Stimulated activated CD4-positive, alpha-beta T cell treated with anti-CD3 and anti-CD28 coated beads, TNF-alpha, amount 100 ng/mL, for 48 hours (primary cell): Measurements from ENCODE around the gene MYOG.

Experiments
- DNase-seq, 3 donors: peaks; one replicate each; pipeline ENCODE4 v3.0.0-alpha.2; 2020; ENCODE audit warnings: low read depth in 3 of 3

MYOG gene

DNA sequence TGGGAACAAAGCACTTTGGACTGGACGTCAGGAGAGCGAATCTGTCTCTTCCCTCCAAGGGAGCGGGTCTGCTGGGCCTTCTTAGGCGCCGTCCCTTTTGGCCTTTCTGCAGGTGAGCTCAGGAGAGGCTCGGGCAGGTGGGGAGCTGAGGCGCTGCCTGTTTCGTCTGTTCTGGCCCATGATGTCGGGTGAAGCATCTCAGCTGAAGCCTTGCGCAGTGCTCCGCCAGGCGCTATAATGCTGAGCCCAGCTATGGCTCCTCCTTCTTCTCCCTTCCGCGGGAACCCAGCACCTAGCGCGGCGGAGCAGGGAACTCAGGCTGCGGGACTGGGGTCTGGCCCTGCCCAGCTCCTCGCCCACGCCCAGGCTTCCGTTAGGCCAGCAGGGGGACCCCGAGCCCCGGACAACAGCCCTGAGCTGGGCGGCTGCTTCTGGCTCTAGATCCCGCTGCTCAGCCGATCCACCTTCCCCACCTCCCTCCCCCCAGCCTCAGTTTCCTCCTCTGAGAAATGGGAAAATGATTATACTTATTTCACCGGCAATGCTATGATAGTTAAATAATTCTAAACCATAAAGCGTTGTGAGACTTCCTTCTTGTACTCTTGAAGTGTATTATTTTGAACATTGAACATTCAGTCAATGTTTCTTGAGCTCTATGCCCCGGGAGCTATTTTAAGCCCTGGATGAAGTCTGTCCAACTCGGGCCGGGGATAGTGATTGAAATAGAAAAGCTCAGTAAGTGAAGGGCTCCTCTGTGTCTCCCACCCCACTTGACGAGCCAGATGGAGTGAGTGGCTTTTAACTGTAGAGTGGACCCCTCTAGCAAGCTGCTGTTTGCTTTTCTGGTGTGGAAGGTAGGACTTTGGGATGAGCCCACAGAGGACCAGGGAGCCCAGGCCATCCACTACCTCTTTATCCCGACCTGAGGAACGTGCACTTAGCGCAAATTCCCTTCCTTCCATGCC lies 32.1 kb upstream of the MYOG start:
- peak in 2 of 3 donors; percentile 9 to 28 for DNase-seq

DNA sequence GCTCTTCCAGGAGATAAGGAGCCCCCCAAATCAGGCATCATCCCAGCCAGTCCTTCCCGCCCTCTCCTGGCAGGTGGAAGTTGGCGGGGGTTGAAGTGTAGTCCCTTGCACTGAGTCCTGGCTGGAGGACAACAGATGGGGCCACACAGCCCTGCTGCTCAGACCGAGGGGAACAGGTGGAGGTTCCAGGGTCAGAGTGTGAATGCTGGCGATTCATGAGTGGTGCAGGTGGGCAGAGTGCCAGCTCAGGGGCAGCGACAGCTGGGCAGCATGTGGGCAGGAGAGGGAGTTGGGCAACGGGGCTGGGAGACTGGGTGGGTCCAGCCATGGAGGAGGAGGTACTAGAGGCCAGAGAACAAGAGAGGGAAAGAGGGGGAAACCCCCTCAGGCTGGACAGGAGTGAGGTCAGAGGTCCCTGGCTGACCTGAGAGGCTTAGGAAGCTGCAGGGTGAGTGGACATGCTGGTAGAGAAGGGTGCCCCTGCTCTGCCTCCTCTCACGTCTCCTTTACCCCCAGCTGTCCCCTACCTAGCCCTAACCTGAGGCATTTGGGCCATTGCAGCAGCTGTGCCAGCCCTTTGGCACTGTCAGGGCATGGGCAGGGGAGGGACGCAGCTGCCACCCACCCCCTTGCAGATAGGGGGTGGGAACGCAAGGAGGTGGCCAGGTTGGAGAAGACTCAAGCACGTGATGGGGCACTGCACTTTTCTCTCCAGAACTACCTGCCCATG lies 30.4 kb upstream of the MYOG start:
- DNase-seq: no peak

DNA sequence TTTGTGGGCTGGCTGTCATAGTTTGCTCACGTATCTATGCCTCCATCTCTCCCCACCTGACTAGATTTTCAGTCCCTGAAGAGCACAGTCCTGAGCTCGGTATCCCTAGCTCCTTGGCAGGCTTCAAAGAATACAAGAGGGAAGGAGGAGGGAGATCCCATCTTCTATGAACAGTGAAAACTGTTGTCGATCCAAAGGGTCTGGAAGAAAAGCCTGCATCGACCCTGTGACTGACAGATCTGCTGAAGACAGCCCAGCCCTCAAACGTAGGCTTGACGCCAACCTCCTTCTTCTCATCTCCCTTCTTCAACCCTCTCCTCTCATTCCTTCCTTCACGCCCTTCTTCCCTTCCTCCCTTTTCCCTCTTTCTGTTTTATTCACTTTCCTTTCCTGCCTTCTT lies 28.4 kb upstream of the MYOG start:
- DNase-seq: no peak

DNA sequence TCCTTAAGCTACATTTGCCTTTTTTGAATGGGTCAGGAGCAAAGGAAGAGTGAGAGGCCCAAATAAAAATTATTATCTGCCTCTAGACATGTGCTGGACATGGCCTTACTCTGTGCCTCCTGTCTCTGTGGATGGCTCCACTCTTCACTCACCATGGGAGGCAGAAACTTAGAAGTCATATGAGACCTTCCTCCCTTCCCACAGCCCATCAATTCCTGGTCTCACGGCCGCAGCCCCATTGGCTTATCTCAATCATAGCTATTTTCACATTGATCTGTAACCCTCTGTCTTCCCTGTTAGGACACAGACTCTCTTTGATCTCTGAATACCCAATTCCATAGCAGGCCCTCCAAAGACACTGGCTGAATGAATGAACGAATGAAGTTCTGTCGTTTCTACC lies 27.5 kb upstream of the MYOG start:
- DNase-seq: no peak

DNA sequence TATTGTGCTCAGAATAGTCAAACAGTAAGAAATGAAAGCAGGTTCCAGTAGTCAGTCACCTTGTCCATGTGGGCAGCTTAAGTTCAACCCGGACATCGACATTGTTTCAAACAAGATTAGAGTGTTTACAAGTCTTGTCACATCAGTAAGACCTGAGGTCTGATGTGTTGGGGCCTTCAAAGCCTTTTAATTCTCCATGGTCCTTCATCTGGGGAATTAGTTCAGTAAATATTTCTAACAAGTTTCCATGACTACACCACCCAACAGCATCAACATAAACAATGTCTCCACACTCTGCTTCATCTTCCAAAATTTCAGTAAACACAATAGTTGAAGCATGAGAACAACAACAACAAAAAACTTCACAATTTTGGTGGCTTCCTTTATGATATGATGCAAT lies 26.7 kb upstream of the MYOG start:
- DNase-seq: no peak

DNA sequence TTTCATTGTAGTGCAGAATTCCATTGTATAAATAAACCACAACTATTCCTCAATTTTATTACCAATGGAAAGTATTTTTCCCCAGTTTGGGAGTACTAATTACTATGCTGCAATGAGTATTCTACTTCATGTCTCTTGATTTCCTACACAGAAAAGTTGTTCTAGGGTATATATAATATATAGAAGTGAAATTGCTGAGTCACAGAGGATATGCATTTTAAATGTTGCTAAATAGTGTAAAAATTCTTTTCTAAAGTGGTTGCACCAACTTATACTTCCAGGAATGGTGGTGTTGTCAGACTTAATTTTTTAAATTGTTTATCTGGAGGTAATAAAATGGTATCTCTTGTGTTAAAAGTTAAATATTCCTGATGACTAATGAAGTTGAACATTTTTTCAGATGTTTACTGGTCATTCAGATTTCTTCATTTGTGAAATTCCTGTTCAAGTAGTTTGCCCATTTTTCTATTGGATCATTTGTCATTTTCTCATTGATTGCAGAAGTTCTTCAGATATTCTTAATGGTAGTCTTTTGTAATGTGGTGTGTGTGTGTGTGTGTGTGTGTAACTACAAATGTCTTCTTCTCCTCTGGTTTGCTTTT lies 19.1 kb upstream of the MYOG start:
- no peak for DNase-seq

DNA sequence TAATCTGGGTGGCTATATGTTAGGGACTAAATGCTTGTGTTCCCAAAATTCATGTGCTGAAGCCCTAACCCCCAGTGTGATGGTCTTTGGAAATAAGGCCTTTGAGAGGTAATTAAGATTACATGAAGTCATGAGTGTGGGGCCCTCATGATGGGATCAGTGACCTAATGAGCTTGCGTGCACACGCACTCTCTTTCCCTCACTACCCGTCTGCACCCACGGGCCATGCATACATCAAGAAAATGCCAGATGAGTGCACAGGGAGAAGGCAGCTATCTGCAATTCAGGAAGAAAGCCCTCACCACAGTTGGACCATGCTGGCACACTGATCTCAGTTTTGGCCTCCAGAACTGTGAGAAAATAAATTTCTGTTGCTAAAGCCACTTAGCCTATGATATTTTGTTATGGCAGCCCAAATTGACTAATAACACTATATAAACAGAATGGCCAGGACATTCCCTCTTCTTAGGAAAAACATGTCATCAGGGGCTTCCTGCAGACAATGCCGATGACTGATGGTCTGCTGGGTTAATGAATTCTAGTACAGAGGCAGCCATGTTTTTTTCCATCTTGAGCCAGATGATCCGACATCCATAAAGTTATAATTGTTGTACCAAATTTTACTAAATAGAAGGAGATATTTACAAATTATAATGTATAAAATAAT lies 18.1 kb upstream of the MYOG start:
- no peak for DNase-seq

DNA sequence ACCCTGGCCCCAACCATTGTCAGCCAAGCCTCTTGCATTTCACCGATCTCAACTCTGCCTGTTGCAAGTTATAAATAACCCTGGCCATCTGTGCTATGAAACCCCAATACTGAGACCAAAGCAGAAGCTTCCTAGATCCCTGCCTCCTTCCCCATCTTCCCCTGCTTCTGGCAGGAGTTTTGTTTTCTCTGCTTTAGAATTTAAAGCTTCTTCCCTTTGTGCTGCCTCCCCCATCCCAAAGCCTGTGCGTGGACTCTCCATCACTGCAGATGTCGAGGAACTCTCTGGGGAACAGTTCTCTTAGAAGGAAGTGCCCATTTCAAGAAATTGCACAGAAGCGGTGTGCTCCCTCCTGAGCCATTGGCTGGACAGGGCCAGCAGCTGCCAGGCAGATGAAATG lies 17.4 kb upstream of the MYOG start:
- DNase-seq: no peak

DNA sequence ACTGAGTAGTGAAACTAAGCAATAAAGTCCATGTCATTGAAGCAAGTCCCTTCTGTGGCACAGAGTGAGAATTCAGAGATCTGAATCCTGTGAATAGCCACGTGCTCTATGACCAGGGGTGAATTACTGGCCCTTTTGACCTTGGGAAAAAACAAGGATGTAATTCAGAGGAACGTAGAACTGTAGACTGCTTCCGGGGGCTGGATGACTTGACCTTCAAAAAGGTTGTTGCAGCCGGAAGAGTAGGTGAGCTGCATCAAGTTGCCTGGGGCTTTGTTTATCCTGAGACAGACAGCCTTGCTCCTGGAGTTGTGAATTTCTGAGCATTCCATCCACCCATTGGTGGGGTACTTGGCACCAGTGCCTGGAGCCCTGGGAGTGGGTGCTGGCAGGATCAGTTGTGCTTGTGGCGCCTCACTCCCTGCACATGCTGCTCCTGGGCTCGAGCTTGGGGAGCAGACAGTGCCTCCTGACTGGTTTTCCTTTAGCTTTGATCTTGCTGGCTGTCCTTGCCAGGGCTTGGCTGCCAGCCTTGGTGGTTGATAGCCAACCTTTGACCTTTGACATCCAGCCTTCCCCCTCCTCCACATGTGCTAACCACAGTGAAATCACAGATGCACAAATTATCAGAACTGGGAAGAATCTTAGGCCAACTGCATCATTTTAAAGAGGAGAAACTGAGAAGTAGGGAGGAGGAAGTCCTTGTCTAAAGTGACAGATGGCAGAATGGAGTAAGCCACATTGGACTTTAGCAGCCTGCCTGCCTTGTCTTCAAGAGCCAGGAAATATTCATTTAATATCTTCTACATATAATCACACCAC lies 16.2 kb upstream of the MYOG start:
- DNase-seq: no peak

DNA sequence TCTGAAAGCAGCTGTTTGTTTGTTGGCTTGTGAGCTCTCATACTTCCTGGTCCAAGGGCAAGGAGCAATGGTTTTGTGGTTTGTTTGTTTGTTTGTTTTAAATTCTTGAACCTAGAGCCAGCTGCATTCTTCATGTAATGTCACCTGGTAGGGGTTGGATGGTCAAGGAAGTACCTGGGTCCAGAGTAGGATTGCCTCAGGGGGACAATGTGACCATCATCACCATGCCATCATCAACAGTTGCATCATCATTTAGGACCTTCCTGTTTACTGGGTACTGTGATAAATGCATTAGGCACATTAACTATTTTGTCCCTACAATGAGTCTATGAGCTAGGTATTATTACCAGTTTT lies 14.7 kb upstream of the MYOG start:
- no peak for DNase-seq

DNA sequence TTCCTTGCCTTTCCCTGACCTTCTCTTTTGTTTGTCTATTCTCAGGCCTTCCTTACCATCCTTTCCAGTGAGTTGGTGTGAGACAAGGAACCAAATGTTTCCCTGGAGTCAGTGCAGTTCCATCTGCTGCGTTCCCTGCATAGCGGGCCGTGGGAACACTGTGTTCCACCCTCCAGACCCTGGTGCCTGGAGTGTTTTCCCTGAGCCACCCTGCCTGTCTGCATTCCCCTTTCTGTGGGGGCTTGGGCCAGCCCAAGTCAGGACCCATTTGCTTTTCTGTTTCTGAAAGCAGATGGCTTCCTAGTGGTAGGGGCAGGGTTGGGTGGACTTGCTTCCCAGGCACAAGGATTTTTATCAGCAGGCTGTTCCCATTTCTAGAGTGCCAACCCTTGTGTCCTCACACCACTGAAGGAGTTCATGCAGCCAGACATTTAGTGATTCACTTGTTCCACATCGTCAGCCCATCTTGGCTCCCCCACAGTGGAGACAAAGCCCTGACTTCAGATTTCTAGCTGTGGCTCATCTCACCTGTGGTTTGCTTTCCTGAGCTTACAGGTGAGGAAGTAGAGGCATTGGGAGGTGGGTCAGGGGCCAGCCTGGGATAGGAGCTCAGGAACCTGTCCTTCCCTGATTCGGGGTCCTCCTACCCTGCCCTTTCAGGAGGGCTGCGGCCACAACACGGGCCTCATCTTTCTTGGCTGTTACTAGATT lies 14.1 kb upstream of the MYOG start:
- DNase-seq: no peak

DNA sequence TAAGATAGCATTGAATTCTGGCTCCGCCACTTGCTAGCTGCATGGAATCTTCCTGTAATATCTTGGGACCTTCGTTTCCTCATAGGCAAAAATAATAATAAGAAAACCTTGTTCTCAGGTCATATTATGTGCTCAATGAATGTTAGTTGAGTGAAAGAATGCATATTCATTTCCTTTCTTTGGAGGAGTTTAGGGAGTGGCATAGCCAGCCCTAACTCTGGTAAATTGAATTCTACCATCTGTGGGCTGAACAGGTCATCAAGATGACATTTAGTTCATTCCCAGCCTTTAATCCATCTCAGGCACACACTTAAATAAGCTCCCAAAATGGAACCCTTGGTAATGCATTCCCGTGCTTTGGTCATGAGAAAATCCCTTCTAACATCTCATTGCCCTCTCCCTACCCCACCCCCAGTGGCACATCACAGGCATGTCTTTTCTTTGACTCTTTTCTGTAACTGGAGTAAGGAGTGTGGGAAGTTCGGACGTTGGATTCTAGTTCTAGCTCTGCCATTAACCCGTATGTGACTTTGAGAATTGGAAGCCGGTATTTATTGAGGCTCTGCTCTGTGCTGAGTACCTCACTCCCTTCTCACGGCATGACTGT lies 13.2 kb upstream of the MYOG start:
- no peak for DNase-seq

DNA sequence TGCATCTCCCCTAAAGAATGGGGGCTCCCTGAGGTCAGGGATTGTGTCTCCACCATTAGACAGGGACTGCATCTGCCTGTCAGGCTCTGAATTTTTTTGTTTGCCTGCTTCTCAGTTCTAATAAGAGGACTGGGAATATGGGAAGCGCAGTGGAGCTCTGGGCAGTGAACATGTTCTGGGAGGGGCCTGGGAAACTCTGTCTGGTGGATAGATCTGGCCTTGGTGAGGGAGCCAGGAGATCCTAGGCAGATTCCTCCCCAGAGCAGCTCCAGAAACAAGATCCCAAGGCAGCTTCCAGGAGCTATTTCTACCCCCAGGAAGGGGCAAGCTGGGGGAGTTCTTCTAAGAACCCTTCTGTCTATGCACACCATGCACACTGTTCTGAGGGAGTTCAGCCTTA lies 12.6 kb upstream of the MYOG start:
- DNase-seq: no peak

DNA sequence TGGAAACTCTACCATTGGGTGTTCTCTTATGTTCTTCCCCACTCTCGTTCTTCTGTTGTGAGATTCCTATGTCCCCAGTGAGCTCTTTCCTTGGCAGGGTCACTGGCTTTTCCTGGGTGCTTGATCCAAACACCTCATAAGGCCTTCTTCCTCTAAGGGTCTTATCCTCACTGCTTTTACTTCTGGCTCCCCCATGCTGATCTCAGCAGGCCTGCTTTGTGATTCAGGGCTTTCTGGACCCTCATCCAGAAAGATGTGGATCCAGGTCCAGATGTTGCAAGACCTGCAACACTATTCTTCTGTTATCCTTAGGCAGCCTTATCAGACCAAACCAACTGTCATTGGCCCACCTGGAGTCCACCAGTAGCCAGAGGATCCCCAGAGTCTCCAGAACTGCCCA lies 11.2 kb upstream of the MYOG start:
- DNase-seq: no peak

DNA sequence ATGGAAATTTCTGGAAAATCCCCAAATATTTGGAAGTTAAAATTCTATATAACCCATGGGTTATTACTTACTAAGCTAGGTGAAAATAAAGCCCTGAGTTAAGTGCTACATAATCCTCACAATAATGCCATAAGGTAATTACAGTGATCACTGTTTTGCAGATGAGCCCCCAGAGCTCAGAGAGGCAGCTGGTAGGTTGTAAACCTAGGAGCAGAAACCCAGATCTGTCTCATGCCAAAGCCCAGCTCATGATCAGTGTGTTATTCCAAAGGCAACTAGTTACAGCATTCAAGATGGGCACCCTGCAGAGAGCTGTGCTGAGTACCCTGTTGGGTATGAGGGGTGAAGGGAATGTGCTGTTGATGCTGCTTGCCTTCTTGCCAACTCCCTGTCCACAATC lies 10.8 kb upstream of the MYOG start:
- no peak for DNase-seq

DNA sequence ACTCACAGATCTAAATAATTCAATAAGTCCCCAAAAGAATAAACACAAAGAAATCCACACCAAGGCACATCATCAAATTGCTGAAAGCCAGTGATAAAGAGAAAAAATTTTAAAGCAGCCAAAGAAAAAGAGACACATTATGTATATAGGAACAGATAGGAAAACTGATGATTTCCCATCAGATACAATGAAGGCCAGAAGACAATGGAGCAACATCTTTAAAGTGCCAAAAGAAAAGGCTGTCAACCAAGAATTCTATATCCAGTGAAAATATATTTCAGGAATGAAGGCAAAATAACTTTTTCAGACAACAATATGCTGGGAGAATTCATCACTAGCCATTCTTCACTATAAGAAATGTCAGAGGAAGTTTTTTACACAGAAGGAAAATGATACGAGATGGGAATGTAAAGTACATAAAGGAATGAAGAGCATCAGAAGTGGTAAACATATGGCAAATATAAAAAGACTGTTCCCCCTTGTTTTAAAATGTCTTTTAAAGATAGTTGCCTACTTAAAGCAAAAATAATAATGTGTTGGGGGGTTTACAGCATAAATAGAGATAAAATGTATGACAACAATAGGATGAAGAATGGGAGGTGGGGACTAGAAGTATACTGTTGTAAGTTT lies 9.4 kb upstream of the MYOG start:
- DNase-seq: no peak

DNA sequence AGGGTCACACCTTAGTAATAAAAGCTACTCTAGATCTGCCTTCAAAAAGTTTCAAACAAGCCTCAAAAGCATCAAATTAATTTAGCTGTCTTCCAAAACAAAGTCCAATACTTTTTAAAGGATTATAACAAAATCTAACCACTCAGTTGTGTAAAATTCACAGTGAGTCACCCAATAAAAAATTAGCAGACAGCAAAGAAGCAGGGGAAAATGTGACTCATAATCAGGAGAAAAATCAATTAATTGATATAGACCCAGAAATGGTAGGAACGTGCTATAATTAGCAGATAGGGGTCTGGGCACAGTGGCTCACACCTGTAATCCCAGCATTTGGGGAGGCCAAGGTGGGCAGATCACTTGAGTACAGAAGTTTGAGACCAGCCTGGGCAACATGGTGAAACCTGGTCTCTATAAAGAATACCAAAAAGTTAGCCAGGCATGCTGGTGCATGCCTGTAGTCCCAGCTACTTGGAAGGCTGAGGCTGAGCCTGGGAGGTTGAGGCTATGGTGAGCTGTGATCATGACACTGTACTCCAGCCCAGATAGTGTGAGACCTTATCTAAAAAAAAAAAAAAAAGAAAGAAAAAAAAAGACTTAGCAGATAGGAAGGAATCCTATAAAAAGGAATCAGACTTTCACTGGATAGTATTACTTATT lies 8.1 kb upstream of the MYOG start:
- no peak for DNase-seq

DNA sequence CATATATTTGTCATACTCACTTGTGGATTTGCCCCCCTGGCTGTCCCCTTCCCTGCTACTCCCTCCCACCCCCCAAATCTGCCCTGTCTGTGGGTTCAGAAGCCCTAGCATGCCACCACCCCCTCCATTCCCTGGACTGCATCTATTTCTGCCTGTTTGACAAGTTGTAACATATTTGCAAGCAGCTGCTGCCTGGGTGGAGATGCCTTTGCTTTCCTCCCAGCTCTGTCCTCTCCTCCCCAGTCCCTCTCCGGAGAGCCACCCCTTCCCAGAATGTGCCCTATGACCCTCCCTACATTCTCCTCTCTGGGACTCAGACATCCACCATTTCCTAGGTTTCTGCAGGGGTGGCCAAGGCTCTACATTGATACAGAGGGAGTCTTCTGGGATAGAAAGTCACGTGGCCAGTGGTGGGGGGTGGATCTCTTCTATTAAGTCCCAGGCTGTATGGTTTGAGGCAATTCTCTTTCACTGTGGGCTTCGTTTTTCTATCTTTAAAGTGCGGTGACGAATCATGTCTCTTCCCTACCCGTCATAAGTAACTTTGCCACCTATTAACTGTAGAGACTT lies 6.0 kb upstream of the MYOG start:
- no peak for DNase-seq

DNA sequence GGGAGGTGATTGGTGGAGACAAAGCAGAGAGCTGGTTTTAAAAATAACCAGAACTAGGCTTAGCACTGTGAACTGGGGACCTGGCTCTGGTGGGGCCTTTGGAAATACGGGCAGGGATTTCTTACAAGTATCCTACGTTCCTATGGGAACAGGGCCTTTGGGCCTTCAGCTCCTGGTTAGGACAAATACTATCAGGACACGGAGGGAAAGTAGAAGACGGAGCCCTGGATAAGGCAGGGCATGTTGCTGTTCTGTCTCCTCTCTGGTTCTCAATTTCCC lies 5.3 kb upstream of the MYOG start:
- DNase-seq: no peak
